Measurements from ENCODE around the gene ABCC9.
"Not testable (repeated sequence)": the region's sequence is repeated elsewhere in the genome, so short reads cannot be mapped to it uniquely, and the experiment has no call there.

Gene ABCC9

GRCh38 chr12:21813751-21814150, 127.5 kb downstream of the ABCC9 start:
- DNase-seq: no peak

GRCh38 chr12:21813125-21813524, 128.1 kb downstream of the ABCC9 start:
- no peak for DNase-seq

- not testable (repeated sequence) for DNase-seq
Measured at GRCh38 chr12:21812340-21812739, 128.9 kb downstream of the ABCC9 start.

DNA sequence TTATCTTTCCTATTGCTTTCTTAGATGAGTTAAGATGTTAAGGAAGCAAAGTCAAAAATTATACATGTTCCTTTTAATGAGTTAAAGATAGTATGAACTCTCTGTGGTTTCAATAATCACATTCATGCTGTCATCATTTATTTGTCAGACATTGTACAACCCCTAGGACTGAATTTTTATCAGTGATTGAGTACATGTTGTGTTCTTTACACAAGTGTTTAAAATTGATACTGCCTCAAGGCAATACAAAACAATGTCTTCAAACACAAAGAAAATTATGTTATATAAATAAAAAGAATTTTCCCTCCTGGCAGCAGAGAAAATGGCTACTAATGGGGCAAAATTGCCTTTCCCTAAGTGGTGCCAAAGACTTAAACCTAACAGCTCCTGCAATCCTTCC, 132.1 kb downstream of the ABCC9 start:
- no peak for DNase-seq

- DNase-seq: no peak
Measured at GRCh38 chr12:21806255-21806654, 135.0 kb downstream of the ABCC9 start.

DNA sequence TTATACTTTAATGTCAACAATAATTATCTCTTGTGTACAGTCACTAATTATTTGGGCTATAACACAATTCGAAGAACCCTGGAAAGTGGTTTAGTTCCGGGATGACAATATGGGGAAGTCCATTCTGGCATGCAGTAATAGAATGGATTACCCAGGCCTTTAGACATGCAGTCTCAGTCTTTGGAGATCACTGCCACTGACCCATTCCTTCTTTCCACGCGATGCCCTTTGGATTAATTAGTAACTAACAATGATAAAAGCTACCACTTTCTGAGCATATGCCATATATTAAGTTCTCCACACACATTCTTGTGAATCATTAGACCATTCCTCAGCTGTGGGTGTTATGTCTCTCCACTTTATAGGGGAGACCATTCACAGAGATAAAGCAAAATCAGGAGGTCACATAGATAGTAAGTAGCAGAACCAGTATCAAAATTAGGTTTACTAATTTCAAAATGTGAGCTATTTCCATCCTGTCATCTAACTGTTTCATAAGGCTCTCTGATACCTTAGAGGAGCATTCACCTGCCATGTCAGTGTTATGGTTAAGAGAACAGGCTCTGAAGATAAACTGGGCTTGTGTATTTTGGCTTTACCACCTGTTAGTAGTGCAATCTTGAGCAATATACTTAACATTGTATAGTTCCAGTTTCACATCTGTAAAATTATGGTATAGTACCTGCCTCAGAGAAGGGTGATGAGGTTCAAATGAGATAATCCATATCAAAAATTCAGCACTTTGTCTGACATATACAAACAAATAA, 139.5 kb downstream of the ABCC9 start:
- DNase-seq: no peak

DNA sequence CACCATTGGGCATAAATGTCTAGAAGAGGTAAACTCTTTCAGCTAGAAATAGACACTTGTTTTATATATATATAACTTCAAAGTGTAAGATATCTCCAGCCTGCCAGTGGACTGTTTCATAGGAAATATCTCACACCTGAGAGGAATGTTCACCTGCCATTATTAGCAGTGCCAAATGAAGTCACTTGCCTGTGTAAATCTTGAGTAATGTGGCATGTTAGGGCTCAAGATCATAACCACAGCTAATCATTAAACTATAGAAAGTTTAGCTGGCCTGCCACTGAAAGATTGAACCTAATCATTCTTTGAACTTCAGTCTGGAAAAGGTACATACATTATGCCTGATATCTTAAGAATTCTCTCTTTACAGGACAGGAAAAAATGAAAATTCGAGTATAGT, 141.2 kb downstream of the ABCC9 start:
- DNase-seq: no peak

GRCh38 chr12:21797539-21797938, 143.7 kb downstream of the ABCC9 start:
- no peak for DNase-seq

- DNase-seq: no peak
Measured at GRCh38 chr12:21795648-21796328, 145.4 kb downstream of the ABCC9 start.

GRCh38 chr12:21794807-21795595, 146.2 kb downstream of the ABCC9 start:
- not testable (repeated sequence) for DNase-seq

DNA sequence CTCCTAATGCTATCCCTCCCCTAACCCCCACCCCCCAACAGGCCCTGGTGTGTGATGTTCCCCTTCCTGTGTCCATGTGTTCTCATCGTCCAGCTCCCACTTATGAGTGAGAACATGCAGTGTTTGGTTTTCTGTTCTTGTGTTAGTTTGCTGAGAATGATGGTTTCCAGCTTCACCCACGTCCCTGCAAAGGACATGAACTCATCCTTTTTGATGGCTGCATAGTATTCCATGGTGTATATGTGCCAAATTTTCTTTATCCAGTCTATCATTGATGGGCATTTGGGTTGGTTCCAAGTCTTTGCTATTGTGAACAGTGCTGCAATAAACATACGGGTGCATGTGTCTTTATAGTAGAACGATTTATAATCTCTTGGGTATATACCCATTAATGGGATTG, 151.5 kb downstream of the ABCC9 start:
- not testable (repeated sequence) for DNase-seq

- DNase-seq: no peak
Measured at GRCh38 chr12:21788089-21788983, 152.9 kb downstream of the ABCC9 start.

DNA sequence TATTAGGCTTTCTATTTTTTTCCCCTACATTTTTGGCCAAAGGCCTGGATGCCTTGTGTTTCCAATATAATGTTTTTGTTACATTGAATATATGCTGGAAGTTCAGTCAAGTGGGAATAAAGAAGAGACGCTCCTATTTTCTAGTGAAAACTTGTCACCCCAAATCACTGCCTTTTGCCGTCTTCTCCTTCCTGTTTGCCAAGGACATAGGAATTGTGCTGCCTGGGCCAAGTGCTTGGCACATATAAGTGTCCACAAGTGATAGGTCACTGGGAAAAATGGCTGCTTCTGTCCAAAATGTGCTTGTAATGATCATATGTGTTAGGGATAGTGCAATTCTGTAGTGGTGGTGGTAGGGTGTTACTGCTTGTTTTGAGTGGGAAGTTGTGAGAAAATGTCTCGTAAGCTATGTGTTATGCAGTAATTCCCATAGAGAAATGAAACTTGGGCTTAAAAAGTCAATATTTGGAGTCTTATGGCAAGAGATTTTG, 155.1 kb downstream of the ABCC9 start:
- no peak for DNase-seq

DNA sequence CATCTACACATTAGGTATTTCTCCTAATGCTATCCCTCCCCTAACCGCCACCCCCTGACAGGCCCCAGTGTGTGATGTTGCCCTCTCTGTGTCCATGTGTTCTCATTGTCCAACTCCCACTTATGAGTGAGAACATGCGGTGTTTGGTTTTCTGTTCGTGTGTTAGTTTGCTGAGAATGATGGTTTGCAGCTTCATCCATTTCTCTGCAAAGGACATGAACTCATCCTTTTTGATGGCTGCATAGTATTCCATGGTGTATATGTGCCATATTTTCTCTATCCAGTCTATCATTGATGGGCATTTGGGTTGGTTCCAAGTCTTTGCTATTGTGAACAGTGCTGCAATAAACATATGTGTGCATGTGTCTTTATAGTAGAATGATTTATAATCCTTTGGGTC, 158.5 kb downstream of the ABCC9 start:
- DNase-seq: not testable (repeated sequence)

GRCh38 chr12:21780786-21781185, 160.4 kb downstream of the ABCC9 start:
- DNase-seq: no peak

DNA sequence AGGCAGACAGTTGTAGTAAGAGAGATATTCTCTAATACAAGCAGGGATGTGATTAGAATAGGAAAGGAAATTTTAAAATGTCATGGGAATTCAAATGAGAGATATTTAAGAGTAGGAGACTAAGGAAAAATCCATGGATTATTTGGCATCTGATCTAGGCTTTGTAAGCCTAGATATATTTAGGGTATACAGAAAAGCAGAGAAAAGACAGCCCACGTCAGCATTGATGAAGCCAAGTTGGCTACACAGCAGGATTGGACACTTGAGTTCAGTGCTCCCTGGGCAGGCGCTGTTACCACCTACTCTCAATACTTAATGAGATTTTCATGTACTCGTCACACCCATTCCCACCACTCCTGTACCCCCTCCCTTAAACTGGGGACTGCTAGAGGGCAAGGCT, 165.1 kb downstream of the ABCC9 start:
- no peak for DNase-seq

DNA sequence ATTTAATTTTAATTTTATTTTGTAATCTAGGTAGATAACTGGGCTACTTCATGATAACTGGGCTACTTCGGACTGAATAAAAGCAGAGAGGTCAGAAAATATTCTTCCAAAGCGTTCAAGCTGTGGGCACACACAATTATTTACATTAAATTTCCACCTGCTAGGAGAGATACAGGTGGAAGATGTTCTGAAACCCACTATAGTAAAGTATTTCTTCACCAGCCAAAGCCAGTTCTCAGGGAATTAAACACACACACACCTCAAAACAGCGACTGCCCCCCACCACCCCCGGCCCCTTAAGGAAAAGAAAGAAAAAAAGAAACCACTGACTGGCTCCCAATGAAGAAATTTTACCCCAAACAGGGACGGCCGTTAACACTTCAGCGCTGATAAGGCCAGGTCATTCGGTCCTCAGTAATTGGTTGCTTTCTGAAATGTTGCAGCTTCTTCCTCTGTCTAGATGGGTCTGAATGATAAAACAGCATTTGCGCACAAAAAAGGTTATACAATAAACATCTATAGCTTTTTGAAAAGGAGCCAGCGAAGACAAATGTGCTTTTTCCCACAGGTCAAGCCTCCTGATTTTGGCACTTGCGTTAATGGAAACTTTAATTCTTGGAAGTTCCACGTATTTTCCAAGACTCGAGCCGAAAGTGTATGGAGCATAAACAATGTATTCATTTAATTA, 165.9 kb downstream of the ABCC9 start:
- no peak for DNase-seq

GRCh38 chr12:21774358-21775132, 166.7 kb downstream of the ABCC9 start, which contains the start of gene KCNJ8:
Gene KCNJ8, minus strand, starts transcription at chr12:21774706. Its CDS starts 1,090 bp downstream, at chr12:21773616.
- DNase-seq: no peak

DNA sequence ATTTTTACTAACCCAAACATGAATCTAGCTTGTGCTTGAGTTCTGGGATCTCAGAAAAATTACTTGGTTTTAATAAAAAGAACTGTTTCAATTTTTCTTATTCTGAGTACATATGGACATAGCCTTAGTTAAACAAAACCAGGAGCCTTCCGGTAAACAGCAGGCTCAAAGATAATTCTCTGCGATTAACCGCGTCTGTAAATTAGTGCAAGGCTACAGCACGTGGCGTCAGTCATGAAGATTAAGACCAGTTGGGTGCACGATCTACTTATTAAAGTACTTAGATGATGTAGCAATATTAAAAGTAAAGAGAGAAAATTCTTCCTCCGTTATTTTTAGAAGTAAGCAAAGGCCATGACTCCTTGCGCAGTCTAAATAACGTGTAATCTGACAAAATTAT, 167.4 kb downstream of the ABCC9 start:
- DNase-seq: no peak

DNA sequence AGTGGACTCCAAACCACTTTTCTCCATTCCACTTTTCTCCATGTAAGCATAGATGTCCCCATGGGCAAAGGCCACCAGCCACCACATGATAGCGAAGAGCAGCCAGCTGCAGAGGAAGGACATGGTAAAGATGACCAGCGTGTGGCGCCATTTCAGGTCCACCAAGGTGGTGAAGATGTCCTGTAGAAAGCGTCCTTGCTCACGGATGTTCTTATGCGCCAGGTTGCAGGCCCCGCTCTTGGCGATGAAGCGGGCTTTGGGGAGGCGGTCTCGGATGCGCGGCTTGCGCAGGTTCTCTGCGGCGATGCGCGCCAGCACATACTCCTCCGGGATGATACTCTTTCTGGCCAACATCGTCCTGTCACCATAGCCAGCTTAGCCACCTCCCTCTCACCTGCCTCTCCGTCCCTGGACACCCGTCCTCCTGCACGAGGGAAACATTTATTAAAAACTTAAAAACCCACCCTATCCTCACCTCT, 167.9 kb downstream of the ABCC9 start:
- DNase-seq: no peak

GRCh38 chr12:21771311-21771710, 169.9 kb downstream of the ABCC9 start:
- no peak for DNase-seq
